HUDEP-2 (cell line): ENCODE results near the gene FREY1.

Experiments
- DNase-seq, 76 experiments: peaks; one replicate each; lab custom pipeline; 2025; ENCODE audit not compliant: unreplicated experiment in 76 of 76; lab: John Stamatoyannopoulos, UW

Gene FREY1

DNA sequence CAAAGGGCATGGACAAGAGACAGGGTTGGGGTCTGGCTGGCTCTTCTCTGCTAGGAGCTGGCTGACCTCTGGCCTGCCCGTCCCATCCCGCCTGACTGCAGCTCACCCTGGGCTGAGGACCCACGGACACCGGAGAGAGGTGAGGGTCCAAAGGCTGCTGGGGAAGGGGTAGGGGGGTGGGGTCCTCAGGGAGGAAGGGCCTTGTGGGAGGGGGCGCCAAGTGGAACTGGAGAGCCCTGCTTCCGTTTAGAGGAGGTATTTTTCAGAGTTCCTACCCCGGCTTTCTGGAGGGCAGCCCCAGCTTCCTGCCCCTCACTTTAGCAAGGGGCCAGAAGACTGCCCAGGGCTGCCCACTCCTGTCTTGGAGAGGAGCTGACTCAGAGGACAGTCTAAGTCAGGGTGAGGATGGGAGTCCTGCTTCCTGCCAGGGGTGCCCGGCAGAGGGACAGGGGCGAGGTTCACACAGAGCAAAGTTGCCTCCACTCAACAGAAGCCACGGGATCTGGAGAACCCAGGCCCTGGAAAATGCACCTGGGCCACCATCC is 22.5 kb upstream of the FREY1 start:
- DNase-seq = peak in 3 of 76 experiments; percentile 38 to 49 (median 42)

DNA sequence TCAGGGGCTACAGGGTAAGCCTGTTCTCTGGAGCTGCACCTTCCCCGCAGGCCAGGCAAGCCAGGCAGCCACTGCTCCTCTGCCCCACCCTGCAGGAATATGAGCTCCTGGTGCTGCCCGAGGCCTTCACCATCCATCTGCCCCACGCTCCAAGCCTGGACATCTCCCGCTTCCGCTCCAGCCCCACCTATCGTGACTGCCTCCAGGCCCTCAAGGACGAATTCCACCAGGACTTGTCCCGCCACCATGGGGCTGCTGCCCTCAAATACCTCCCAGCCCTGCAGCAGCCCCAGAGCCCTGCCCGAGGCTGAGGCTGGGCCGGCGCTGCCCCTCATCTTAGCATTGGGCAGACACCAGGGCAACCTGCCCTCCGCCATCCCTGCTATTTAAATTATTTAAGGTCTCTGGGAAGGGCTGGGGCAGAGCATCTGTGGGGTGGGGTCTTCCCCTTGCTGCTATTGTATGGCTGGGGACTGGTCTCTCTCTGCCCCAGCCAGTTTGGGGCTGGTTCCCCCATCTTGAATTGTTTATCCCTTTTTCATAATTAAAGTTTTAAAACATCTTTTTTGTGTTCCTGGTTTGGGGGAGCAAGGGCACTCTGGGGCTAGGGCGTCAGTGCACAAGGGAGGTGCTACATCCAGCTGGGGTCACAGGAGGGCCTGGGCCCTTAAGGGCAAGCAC is 21.6 kb upstream of the FREY1 start:
- no peak for DNase-seq

DNA sequence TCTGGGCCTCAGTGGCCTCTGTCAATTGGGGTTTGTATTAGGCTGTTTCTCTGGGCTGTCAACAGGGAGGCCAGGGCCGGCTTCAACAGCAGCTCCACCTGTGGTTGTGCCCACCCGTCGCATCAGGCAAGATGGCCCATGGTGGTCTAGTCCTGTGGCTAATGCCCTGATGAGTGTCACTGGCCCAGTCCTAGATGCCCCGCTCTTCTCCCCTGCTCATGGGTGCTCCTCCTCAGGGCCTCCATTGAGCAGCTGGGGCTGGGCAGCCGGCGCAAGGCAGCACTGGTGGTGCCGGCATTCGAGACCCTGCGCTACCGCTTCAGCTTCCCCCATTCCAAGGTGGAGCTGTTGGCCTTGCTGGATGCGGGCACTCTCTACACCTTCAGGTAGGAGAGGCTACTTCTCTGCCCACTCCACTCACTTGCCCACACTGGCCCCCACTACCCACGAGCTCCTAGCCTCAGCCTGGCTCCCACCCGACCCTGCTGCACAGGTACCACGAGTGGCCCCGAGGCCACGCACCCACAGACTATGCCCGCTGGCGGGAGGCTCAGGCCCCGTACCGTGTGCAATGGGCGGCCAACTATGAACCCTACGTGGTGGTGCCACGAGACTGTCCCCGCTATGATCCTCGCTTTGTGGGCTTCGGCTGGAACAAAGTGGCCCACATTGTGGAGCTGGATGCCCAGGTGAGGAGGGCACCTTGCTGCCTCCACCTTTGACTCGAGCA is 20.8 kb upstream of the FREY1 start:
- DNase-seq = no peak

DNA sequence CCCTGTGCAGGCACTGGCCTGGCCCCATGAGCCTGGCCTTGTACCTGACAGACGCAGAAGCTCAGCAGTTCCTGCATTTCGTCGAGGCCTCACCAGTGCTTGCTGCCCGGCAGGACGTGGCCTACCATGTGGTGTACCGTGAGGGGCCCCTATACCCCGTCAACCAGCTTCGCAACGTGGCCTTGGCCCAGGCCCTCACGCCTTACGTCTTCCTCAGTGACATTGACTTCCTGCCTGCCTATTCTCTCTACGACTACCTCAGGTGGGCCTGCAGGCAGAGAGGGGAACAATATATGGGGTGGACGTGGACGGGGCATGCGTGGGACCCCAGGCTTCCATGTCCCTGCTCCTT is 20.2 kb upstream of the FREY1 start:
- DNase-seq = no peak

DNA sequence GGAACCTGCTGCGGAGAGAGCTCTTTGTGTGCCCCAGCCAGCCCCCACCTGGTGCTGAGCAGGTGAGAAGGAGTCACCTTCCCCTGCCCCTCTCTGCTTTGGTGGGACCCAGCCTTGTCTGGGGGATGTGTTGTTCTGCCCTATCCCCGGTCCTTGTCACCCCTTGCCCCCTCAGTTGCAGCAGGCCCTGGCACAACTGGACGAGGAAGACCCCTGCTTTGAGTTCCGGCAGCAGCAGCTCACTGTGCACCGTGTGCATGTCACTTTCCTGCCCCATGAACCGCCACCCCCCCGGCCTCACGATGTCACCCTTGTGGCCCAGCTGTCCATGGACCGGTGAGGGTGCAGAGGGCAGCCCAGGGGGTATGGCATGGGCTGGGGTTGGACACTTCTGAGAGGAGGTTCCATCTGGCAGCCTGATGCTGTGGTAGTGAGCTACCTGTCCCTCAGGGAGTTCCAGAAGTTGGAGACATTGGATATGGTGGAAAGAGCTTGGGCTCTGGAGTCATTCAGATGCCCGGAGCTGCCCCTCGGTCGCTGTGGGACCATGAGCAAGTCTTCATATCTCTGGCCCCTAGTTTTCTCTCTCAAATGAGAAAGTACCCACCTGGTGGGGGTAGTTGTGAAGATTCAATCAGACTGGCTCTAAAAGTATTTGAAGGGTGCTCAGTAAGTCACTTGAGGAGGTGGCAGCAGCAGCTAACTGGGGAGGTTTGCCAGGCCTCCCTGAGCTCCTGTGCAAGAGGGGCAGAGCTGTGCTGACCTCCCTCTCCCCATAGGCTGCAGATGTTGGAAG is 19.7 kb upstream of the FREY1 start:
- DNase-seq = no peak

DNA sequence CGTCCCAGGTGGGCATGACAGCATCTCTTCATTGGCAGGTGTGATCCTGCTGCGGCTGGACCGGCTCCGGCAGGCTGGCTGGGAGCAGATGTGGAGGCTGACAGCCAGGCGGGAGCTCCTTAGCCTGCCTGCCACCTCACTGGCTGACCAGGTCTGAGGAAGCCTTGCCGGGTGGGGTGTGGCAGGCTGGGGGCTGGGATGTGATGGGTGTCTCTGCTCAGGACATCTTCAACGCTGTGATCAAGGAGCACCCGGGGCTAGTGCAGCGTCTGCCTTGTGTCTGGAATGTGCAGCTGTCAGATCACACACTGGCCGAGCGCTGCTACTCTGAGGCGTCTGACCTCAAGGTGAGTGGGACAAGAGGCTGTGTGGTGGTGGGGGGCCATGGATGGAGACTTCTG is 18.9 kb upstream of the FREY1 start:
- no peak for DNase-seq

DNA sequence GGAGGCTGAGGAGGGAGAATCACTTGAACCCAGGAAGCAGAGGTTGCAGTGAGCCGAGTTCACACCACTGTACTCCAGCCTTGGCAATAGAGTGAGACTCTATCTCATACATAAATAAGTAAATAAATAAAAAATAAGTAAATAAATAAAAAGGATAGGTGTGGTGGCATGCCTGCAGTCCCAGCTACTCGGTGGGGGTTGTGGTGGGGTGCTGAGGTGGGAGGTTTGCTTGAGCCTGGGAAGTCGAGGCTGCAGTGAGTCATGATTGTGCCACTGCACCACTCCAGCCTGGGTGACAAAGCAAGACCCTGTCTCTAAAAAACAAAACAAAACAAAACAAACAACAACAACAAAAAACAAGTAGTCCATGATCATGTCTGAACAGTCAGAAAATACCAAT is 18.5 kb upstream of the FREY1 start:
- DNase-seq = no peak

DNA sequence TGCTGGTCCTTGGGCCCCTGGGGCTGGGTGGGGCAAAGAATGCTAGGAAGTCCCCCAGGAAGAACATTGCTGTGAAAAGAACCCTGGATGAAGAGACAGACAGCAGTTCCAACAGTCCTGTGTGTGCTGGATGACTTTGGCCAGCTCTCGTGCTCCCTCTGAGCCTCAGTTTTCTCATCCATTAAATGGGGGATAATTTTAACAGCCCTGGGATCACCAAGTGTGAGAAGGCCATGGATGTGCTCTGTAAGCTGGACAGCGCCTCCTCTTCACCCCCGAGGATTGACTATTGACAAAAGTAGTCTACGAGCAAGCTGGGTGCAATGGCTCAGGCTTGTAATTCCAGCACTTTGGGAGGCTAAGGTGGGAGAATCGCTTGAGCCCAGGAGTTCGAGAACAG is 17.9 kb upstream of the FREY1 start:
- no peak for DNase-seq

DNA sequence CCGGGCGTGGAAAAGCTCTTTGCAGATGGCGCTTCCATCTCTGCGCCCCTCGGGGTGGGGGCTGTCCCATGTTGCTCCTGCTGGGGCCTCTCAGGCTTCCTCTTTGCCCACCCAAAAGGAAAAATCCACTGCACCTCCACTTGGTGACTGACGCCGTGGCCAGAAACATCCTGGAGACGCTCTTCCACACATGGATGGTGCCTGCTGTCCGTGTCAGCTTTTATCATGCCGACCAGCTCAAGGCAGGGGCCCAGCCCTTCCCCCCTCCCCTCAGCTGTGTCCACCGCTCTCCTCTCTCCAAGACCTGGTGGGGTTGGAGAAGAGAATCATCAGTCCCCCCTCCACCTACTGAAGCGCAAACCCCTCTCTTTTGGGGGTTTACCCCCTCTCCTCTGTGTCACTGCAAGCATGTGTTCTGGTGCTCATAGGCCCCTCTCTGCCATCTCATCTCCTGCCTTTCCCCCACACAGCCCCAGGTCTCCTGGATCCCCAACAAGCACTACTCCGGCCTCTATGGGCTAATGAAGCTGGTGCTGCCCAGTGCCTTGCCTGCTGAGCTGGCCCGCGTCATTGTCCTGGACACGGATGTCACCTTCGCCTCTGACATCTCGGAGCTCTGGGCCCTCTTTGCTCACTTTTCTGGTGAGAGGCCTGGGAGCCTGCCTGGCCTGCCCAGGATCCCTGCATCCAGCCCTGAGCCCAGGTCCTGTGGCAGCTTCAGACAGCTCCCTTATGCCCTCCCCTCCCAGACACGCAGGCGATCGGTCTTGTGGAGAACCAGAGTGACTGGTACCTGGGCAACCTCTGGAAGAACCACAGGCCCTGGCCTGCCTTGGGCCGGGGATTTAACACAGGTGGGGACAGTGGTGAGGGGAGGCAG is 17.2 kb upstream of the FREY1 start:
- no peak for DNase-seq

DNA sequence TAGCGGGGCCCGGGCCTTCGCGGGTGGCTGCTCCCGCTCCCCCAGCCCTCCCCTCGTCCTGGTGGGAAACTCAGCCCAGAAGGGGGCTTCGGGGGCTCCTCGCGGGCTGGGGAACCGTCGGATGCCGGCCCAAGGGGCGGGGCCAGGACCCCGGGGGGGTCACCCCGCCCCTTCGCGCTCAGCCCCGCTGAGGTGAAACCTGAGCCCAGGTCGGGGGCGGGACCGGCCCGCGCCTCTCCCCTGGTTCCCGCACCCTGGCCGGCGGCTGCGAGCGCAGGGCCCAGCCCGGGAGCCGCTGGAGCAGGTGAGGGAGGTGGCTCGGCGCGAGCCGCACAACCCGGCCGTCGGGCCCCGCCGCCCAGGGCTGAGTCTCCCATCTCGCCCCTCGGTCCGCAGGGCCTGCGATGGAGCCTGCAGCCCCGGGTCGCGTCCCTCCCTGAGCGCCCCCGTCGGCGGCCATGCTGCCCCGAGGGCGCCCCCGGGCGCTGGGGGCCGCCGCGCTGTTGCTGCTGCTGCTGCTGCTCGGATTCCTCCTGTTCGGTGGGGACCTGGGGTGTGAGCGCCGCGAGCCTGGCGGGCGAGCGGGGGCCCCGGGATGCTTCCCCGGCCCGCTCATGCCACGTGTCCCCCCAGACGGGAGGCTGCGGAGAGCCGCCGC is 15.5 kb upstream of the FREY1 start, which contains the start of gene LARGE2:
Gene LARGE2, plus strand, starts transcription at position 232 of the 658 bp plus-strand sequence. Its CDS starts 227 bp downstream, at position 459.
- no peak for DNase-seq

DNA sequence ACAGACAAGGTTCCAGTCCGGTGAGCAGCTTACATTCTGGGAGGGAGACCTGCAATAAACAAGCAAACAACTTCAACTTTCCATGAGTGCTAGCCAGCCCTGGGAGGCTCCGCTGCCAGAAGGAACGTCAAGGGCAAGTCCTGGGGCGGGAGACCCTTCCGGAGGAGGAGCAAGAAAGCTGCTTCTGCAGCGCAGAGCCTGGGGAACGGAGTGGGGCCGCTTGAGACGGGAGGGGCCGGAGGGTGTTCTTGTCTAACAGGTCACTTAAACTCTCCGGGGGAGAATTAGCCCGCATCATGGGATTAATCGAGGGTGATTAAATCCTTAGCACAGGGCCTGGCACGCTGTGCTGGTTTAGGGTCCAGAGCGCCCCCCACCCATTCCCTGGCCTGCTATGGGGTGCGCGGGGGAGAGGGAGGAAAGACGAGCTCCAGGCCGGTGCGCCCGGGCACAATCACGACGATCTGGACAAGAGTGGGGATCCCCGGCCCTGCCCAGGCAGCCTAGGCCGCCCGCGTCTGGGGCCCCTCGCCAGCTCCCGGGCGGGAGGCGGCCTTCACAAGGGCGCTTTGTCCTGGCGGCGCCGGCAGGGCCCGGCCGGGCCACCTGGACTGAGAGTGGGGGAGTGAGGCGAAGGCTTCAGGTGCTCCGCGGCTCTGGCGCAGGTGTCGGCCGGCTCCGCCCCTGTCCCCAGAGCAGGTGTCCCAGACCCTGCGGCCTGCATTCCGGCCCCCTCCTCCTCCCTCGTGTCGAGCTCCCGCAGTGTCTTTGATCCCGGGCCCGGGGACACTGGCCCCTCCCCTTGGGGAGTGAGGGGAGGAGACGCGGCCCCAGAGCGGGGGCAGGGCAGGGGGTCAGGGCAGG is 14.7 kb upstream of the FREY1 start:
- no peak for DNase-seq

DNA sequence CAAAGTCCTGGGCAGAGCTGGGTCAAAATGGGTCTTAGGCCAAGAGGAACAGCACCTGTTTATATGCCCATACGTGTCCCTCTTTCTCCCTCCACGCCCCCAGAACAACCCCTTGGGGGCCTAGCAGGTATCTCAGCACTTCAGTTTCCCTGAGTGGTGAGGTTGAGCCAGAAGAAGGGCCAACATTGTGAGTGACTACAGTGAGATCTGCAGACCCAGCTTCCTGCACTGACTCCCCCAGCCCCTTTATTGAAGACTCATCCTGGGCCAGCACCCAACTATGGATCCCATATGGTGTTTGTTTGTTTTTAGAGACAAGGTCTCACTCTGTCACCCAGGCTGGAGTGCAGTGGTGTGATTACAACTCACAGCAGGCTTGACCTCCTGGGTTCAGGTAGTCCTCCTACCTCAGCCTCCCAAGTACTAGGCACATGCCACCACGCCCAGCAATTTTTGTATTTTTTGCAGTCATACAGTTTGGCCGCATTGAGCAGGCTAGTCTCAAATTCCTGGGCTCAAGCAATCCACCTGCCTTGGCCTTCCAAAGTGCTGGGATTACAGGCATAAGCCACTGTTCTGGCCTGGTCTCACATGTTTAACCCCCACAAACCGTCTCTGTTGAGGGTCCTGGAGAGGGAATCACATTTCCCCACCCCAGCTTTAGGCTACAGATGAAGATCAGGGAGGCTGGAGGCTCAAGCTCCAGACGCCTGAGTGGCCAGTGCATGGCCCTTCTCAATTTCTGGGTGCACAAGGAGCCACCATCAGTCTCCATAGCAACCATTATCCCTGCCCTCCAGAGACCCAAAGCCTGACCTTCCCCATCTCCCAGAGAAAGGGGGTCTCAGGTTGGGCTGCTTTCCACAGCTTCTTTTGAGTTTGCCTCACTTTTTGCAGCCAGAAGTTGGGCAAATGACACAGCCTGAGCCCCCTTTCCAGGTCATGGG is 13.7 kb upstream of the FREY1 start:
- no peak for DNase-seq

DNA sequence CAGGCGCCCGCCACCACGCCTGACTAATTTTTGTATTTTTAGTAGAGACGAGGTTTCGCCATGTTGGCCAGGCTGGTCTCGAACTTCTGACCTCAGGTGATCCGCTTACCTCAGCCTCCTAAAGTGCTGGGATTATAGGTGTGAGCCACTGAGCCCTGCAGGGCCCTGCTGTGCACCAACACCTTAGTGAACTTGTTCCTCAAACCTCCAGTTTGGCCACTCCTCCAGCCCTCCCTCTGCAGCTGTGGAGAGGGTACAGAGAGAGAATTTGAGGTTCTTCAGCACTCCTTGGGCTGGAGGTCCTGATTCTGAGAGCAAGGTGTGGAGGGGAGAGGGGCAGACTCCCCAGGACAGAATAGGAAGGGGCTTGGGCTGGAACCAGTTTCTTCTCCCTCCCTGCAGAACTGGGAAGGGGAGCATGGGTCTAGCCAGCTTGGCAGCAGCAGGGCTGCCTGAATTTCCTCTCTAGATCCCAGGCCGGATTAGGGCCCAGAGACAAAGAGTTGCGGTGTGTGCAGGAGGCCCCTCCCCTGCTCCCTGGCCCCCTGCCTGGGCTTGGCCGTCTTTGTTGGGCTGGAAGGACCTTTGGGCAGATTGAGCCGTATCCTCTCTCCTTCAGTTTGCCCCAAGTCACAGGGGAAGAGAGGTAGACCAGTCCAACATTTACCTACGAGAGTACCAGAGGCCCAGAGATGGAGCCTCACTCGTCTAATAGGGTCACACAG is 12.9 kb upstream of the FREY1 start:
- no peak for DNase-seq

DNA sequence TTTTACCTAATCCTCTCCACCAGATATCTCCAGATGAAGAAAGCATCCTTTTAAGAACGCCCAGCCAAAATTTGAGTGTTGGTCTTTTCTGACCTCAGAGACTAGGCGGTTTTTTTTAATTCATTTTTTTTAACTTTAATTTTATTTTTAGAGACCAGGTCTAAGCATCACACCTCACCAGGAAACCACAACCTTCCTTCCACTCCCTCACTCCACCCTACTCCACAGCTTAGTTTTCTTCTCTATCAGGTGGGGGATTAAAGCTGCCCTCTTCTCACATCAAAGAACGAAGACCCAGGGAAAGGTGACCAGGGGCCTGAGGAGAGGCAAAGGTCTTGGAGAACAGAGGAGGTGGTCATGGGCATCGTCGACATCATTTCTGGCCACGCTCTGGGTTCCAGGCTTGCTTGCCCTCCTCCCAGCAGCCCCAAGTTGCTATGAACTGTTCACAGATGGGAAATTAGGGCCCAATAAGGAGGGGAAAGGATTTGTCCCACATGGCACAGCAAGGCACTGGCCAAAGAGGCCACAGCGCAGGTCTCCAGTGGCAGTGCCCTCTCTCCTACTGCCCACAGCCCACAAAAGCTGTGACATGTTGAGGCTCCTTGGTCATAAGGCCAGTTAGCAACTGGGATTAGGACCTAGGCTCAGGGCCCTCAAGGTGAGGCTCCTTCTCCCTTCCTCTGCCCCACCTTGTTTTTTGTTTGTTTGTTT is 12.0 kb upstream of the FREY1 start:
- no peak for DNase-seq

DNA sequence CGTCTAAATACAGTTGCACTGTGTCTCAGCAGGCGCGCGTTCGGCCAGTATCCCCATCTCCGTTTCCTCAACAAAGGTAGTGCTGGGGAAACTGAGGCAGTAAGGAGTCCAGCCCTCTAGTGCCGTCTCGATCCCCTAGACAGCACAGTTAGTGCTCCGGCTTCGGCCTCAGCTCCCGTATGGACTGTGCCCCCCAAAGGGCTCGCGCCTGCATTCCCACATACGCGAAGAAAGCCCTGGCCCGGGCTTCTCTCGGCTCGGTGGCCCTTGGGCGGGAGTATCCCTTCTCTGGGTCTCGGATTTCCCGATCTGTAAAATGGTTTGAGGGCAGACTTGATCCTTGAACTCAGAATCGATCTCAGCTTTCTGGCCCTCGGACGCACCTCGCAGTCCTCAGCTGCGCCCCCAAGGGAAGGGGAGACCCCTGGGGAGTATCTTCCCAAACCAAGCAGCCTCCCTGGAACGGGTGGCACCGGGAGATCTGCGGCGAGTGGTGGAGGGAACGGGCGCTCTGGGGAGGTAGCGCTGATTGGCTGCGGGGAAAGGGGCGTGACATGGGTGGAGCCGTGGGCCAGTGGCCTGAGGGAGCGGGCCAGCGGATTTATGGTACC is 11.4 kb upstream of the FREY1 start:
- DNase-seq = peak in 63 of 76 experiments; percentile 3 to 78 (median 53)
